HCT116 (cell line): ENCODE results near the gene IFITM10. TPM values are rescaled to one million over a fixed set of nuclear protein-coding genes. Genes with fewer than 3 reads are reported as not detected.

Experiments used
- ATAC-seq: fragments of 200-7000 bp; cut with Tn5 transposase; 2 replicates; pipeline ENCODE4 v1.9.1; 2020; ENCODE audit warnings: mild to moderate bottlenecking, moderate library complexity
- BruUV-seq: library from RNA; stranded (reverse); fragments of 400-500 nt; replicated peaks from 2 replicates; lab custom pipeline; 2021; lab: Mats Ljungman, UMichigan
- CTCF ChIA-PET: fragments of 300-600 bp; sonication (Branson Sonifier 250); formaldehyde crosslinking; loops from one replicate; lab custom pipeline; 2021; ENCODE audit warnings: antibody characterized with exemption; lab: Charles Lee
- POLR2A ChIA-PET: fragments of 300-600, 350-600 bp; sonication (Branson Sonifier 250); formaldehyde crosslinking; loops from one replicate; lab custom pipeline; 2021; ENCODE audit warnings: antibody characterized with exemption; lab: Charles Lee
- RAD21 ChIA-PET, 2 experiments: fragments of 300-600 bp; sonication (Branson Sonifier 250); formaldehyde crosslinking; loops; one replicate each; lab custom pipeline; 2023; ENCODE audit warnings: low total read pairs in 2 of 2; ENCODE audit not compliant: uncharacterized antibody in 2 of 2, unreplicated experiment in 2 of 2, low non-redundant PET in 1 of 2; lab: Charles Lee
- DNase-seq: peaks from one replicate; pipeline ENCODE4 v3.0.0-alpha.2; 2010; ENCODE audit warnings: low read depth, low spot score
- H2AFZ ChIP-seq: fragments of 200-600 bp; shearing (Covaris generic), sonication (generic); 2 replicates; pipeline ENCODE4 v1.6.1; 2017; ENCODE audit warnings: low read depth, mixed run types, mixed read lengths, antibody characterized with exemption, low read length; ENCODE audit not compliant: poor library complexity, severe bottlenecking
- H3K27ac ChIP-seq: 2 replicates; pipeline ENCODE4 v1.5.1; 2012; ENCODE audit warnings: low read depth, low read length
- H3K27me3 ChIP-seq: fragments of 200-600 bp; sonication (generic); 2 replicates; pipeline ENCODE4 v1.6.1; 2016; ENCODE audit warnings: mixed run types, low read length, mixed read lengths; ENCODE audit not compliant: insufficient read depth
- H3K36me3 ChIP-seq, 2 experiments: fragments of 200-500 bp in 1 of 2; fragments of 200-600 bp in 1 of 2; sonication (Bioruptor generic) in 1 of 2; sonication (generic) in 1 of 2; 2 replicates each; pipeline versions ENCODE4 v1.5.1 to v1.6.1; 2014 to 2016; ENCODE audit warnings: low read length in 2 of 2, inconsistent platforms in 1 of 2, mixed read lengths in 1 of 2, mixed run types in 1 of 2; ENCODE audit not compliant: insufficient read depth in 2 of 2, control insufficient read depth in 1 of 2
- H3K4me1 ChIP-seq, 2 experiments: fragments of 200-600 bp in 1 of 2; sonication (generic) in 1 of 2; 2 replicates each; pipeline versions ENCODE4 v1.5.1 to v1.6.1; 2012 to 2017; ENCODE audit warnings: low read length in 2 of 2, inconsistent platforms in 1 of 2, mild to moderate bottlenecking in 1 of 2, mixed read lengths in 1 of 2, mixed run types in 1 of 2, moderate library complexity in 1 of 2; ENCODE audit not compliant: insufficient read depth in 2 of 2, control insufficient read depth in 1 of 2
- H3K4me2 ChIP-seq: fragments of 200-600 bp; sonication (generic); 2 replicates; pipeline ENCODE4 v1.6.1; 2017; ENCODE audit warnings: mixed run types, low read length, mixed read lengths
- H3K4me3 ChIP-seq, 2 experiments: fragments of 200-600 bp in 1 of 2; sonication (generic) in 1 of 2; replicated peaks in 1 of 2; 2 replicates each; pipeline ENCODE4 v1.5.1; 2011 to 2016; ENCODE audit warnings: low read length in 2 of 2, control low read depth in 1 of 2, low read depth in 1 of 2, mild to moderate bottlenecking in 1 of 2, mixed read lengths in 1 of 2, mixed run types in 1 of 2
- H3K79me2 ChIP-seq: fragments of 200-600 bp; sonication (generic); 2 replicates; pipeline ENCODE4 v1.6.1; 2017; ENCODE audit warnings: mild to moderate bottlenecking, mixed run types, low read length, moderate library complexity, mixed read lengths; ENCODE audit not compliant: insufficient read depth
- H3K9ac ChIP-seq: fragments of 200-600 bp; sonication (generic); 2 replicates; pipeline ENCODE4 v1.6.1; 2016; ENCODE audit warnings: low read length, mixed read lengths
- H3K9me2 ChIP-seq: fragments of 200-600 bp; sonication (generic), shearing (Covaris generic); 2 replicates; pipeline ENCODE4 v1.6.1; 2017; ENCODE audit warnings: mixed run types, mild to moderate bottlenecking, moderate library complexity; ENCODE audit not compliant: insufficient read depth
- H3K9me3 ChIP-seq, 2 experiments: fragments of 200-500 bp in 1 of 2; fragments of 200-600 bp in 1 of 2; sonication (Bioruptor generic) in 1 of 2; sonication (generic) in 1 of 2; 2 replicates each; pipeline ENCODE4 v1.6.1; 2014 to 2017; ENCODE audit warnings: low read length in 2 of 2, mixed read lengths in 2 of 2, inconsistent platforms in 1 of 2, low read depth in 1 of 2, mild to moderate bottlenecking in 1 of 2, mixed run types in 1 of 2, moderate library complexity in 1 of 2; ENCODE audit not compliant: control insufficient read depth in 1 of 2, insufficient read depth in 1 of 2
- H4K20me1 ChIP-seq: fragments of 200-600 bp; sonication (generic), shearing (Covaris generic); 2 replicates; pipeline ENCODE4 v1.6.1; 2017; ENCODE audit warnings: mixed run types, mild to moderate bottlenecking, moderate library complexity; ENCODE audit not compliant: insufficient read depth
- CTCF ChIP-seq, 3 experiments: fragments of 200-600 bp in 1 of 3; sonication (generic) in 1 of 3; IDR thresholded peaks in 2 of 3; conservative IDR thresholded peaks in 1 of 3; 2 replicates each; pipeline ENCODE4 v1.5.1; 2012 to 2017; ENCODE audit warnings: low read depth in 2 of 3, low read length in 2 of 3, antibody characterized with exemption in 1 of 3, borderline replicate concordance in 1 of 3, control low read depth in 1 of 3, mild to moderate bottlenecking in 1 of 3, mixed read lengths in 1 of 3, mixed run types in 1 of 3, moderate library complexity in 1 of 3; ENCODE audit not compliant: insufficient read depth in 1 of 3
- POLR2A ChIP-seq: IDR thresholded peaks from 2 replicates; pipeline ENCODE4 v1.7.0; 2011; ENCODE audit warnings: borderline replicate concordance; ENCODE audit not compliant: insufficient read depth, insufficient read length; ENCODE audit errors: extremely low read depth
- POLR2AphosphoS5 ChIP-seq: IDR thresholded peaks from 2 replicates; pipeline ENCODE4 v1.6.1; 2011; ENCODE audit warnings: mild to moderate bottlenecking, low read depth, low read length, moderate library complexity
- RAD21 ChIP-seq: IDR thresholded peaks from 2 replicates; pipeline ENCODE4 v1.6.1; 2012; ENCODE audit warnings: low read depth, mild to moderate bottlenecking
- intact Hi-C: fragments of 100-400 bp; cut with micrococcal nuclease; formaldehyde crosslinking; loops from 2 replicates; pipeline ENCODE4 v1.10.0; 2022
- total RNA-seq: library from RNA; stranded (reverse); gene quantifications from one replicate; pipeline ENCODE4 v1.2.1, GENCODE V29; 2021; ENCODE audit not compliant: unreplicated experiment

The IFITM10 gene
- total RNA-seq, 1 experiment from 2014 or later = 1.9 TPM

GRCh38 chr11:1706634-1707400 is 43.6 kb downstream of the IFITM10 start:
- CTCF ChIA-PET = interaction anchor here (1.4 to 1.9 kb wide), 2 partner anchors 127 to 444 kb away, joined by 8 to 24 read pairs; partner anchors contain the start of gene SYT8
- TF ChIP-seq POLR2AphosphoS5 (no peak), POLR2A (no peak), RAD21 (peak; percentile 61), CTCF (IDR thresholded peaks at IDR 0.05 in 2 of 3, conservative IDR thresholded peaks at IDR 0.05 in 1 of 3; ENCODE audit: borderline replicate concordance in 1 of 3, insufficient read depth in 1 of 3, low read depth in 2 of 3, low read length in 2 of 3) (peak; percentile 28 to 38 (median 34); a peak in 3 of 6 replicates)
- Histone ChIP-seq H3K27me3 (no peaks in the 10 kb centered on the region), H3K79me2 (no peaks in the 10 kb centered on the region), H3K36me3 (no peaks in the 10 kb centered on the region), H4K20me1 (no peaks in the 10 kb centered on the region), H3K4me1 (no peaks in the 10 kb centered on the region), H3K4me2 (no peak overlapping the region), H3K27ac (no peak overlapping the region), H3K4me3 (no peak overlapping the region), H3K9me3 (no peaks in the 10 kb centered on the region), H3K9me2 (no peaks in the 10 kb centered on the region), H2AFZ (no peak overlapping the region), H3K9ac (no peak overlapping the region)
- intact Hi-C loops = loop anchor here (5.0 kb wide), 1 partner anchor 445 kb away; no protein-coding TSS in a partner anchor
- DNase-seq (no peak), ATAC-seq (peak; percentile 55; the same call in 1 of the 2 replicates)
- POLR2A ChIA-PET = interaction anchor here (1.2 kb wide), 1 partner anchor 127 kb away, joined by 4 read pairs; no protein-coding TSS in a partner anchor
- RAD21 ChIA-PET = interaction anchor here (0.7 to 1.1 kb wide), 2 partner anchors 126 kb away, joined by 4 to 5 read pairs; no protein-coding TSS in a partner anchor
- no TSS peak for BruUV-seq
